Lung (tissue), 12 donors: Measurements from ENCODE around the gene BCAS3. TPM values are rescaled to one million over a fixed set of nuclear protein-coding genes. Genes with fewer than 3 reads are reported as not detected.

Source experiments
- ATAC-seq: fragments of 200-7000 bp; cut with Tn5 transposase; one replicate; pipeline ENCODE4 v1.9.1; 2020; ENCODE audit warnings: moderate number of reproducible peaks; ENCODE audit not compliant: insufficient read depth, low FRiP score
- DNase-seq, 3 donors: peaks; one replicate each; pipeline ENCODE4 v3.0.0-alpha.2; 2013 to 2017
- H3K27ac ChIP-seq, 2 donors: one replicate each; pipeline ENCODE4 v1.5.1; 2013; ENCODE audit warnings: mild to moderate bottlenecking in 2 of 2, moderate library complexity in 2 of 2, control low read depth in 1 of 2, inconsistent platforms in 1 of 2, low read depth in 1 of 2, low read length in 1 of 2
- H3K27me3 ChIP-seq, 3 donors: one replicate each; pipeline ENCODE4 v1.5.1; 2013; ENCODE audit warnings: low read length in 2 of 3; ENCODE audit not compliant: control insufficient read depth in 3 of 3, insufficient read depth in 3 of 3
- H3K36me3 ChIP-seq, 4 donors: one replicate each; pipeline ENCODE4 v1.5.1; 2013; ENCODE audit warnings: low read length in 4 of 4, mild to moderate bottlenecking in 1 of 4, moderate library complexity in 1 of 4; ENCODE audit not compliant: control insufficient read depth in 4 of 4, insufficient read depth in 4 of 4
- H3K4me1 ChIP-seq, 5 donors: one replicate each; pipeline ENCODE4 v1.5.1; 2013; ENCODE audit warnings: low read length in 5 of 5, mild to moderate bottlenecking in 2 of 5, moderate library complexity in 1 of 5; ENCODE audit not compliant: control insufficient read depth in 5 of 5, insufficient read depth in 5 of 5
- H3K4me3 ChIP-seq: one replicate; pipeline ENCODE4 v1.5.1; 2013; ENCODE audit warnings: mild to moderate bottlenecking, control low read depth, moderate library complexity
- H3K9ac ChIP-seq, 2 donors: one replicate each; pipeline ENCODE4 v1.5.1; 2013; ENCODE audit warnings: low read length in 2 of 2, control low read depth in 1 of 2; ENCODE audit not compliant: insufficient read depth in 1 of 2
- H3K9me3 ChIP-seq, 4 donors: one replicate each; pipeline ENCODE4 v1.5.1; 2013; ENCODE audit warnings: low read length in 3 of 4, mild to moderate bottlenecking in 1 of 4, moderate library complexity in 1 of 4; ENCODE audit not compliant: control insufficient read depth in 4 of 4, insufficient read depth in 3 of 4
- WGBS, 2 donors: extraction: QIAGEN DNeasy Blood & Tissue Kit; methylation state at CpG; one replicate each; pipeline ENCODE4 v1.1.7; 2013; 5-methylcytosine and 5-hydroxymethylcytosine counted together
- polyA plus RNA-seq, 2 donors: library from polyadenylated mRNA; stranded (reverse); fragments of 200-250 nt; gene quantifications; one replicate each; pipeline ENCODE4 v1.2.1, GENCODE V29; 2013
- total RNA-seq, 2 donors: library from RNA; depleted of rRNA in 1 of 2; stranded (reverse); fragments of >200 nt in 1 of 2; gene quantifications; one replicate each; pipeline ENCODE4 v1.2.1, GENCODE V29; 2014 to 2021
- TF ChIP-seq, protein P1 (sequence below): IDR thresholded peaks from 2 replicates; pipeline ENCODE4 v1.5.1; 2012; ENCODE audit warnings: mild to moderate bottlenecking; ENCODE audit errors: control extremely low read depth, extremely low read depth
- donor health status: control.
- donor health status: control.
- donor health status: Bipolar disorder and iron deficiency.
- donor health status: healthy.
- donor health status: DM: yes; HTN: yes; CAD: no.

The BCAS3 gene
- total and polyA plus RNA-seq, 4 donors = 4.0 to 101 (median 20.3) TPM

DNA sequence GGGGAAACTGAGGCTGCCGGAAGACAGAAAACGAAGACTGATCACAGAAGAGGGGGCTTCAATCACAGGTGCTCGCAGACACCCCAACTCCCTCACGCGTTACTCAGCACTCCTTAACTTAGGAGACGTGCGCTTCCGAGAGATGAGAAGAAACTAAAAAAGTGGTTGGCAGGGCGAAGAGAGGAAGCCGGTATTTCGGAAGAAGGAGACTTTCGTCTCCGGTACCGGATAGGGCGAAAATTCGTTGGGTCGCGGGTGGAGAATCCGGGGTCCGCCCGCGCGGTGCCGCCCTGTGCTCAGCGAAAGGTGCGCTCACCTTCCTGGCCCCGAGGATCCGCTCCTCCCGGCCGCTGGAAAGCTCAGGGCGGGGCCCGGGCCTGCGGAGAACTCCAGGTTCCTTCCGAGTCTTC is 721.1 kb downstream of the BCAS3 start:
- 3% methylated on average over 27 to 34 of the region's 34 CpGs for WGBS, 2 donors
- no peak for ATAC-seq
- Histone ChIP-seq H3K4me1 (peaks cover 0 to 18% (median 8%) of the 10 kb centered on the region in 5 donors), H3K36me3 (peaks cover 0 to 47% (median 15%) of the 10 kb centered on the region in 4 donors), H3K9ac (peak overlapping the region; percentile 49 to 82), H3K27ac (peak overlapping the region; percentile 55 to 90), H3K9me3 (peaks cover 0 to 5% (median 0%) of the 10 kb centered on the region in 4 donors), H3K27me3 (peaks cover 0 to 33% (median under 1%) of the 10 kb centered on the region in 3 donors), H3K4me3 (peak overlapping the region; percentile 77)
- TF ChIP-seq, protein P1, sequence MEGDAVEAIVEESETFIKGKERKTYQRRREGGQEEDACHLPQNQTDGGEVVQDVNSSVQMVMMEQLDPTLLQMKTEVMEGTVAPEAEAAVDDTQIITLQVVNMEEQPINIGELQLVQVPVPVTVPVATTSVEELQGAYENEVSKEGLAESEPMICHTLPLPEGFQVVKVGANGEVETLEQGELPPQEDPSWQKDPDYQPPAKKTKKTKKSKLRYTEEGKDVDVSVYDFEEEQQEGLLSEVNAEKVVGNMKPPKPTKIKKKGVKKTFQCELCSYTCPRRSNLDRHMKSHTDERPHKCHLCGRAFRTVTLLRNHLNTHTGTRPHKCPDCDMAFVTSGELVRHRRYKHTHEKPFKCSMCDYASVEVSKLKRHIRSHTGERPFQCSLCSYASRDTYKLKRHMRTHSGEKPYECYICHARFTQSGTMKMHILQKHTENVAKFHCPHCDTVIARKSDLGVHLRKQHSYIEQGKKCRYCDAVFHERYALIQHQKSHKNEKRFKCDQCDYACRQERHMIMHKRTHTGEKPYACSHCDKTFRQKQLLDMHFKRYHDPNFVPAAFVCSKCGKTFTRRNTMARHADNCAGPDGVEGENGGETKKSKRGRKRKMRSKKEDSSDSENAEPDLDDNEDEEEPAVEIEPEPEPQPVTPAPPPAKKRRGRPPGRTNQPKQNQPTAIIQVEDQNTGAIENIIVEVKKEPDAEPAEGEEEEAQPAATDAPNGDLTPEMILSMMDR = no peak
- DNase-seq = peak in 1 of 3 donors; percentile 37

DNA sequence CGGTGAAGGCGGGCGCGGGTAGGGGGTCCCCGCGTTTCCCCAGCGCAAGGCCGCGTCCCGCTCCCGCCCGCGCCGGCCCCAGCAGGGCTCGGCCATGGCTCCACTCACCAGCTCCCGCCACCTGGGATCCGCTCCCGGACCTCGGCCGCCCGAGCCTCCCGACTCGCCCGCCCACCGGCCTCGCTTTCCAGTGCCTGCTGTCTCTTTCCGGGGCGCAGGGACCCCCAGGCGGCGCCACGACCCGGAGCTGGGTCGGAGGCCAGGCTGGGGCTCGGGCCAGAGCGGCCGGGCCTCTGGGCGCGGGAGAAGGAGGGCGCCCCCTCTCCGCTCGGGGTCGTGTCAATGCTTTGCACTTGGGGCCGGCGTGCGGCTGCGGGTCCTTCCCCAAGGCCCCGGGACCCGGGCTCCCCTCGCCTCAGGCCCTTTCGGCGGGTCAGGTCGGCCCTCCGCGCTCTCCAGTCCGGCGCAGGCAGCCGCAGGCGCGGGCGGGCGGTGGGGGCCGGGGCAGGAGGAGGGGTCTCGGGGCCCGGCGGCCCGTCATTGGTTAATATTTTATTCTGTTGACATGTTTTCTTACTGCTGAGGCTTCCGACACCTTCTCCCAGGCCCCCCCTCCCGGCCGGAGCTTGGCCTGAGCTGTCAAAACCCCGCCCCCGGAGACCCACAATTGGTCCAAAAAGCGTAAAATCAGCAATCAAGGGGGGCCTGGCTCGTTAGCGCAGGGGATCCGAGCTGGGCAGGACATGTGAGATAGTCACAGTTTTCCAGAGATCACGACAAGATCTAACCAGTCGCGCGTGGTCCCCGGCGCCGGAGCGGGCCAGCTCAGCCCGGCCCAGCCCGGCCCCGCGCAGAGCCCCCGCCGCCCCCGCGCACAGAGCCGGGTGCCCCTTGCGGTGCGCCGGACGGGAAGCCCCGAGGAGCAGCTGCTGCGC is 721.7 kb downstream of the BCAS3 start, which contains the start of gene TBX2:
Gene TBX2, plus strand, starts transcription at position 713 of the 935 bp plus-strand sequence. CDS start 334 bp downstream, outside the sequence.
- Histone ChIP-seq H3K27ac (peak within 1 kb of the TSS; percentile 55 to 90), H3K27me3 (peaks cover 0 to 39% (median 4%) of the 10 kb centered on the region in 3 donors), H3K9ac (peak within 1 kb of the TSS; percentile 90 to 91), H3K4me1 (peaks cover 0 to 18% (median 7%) of the 10 kb centered on the region in 5 donors), H3K9me3 (peaks cover 0 to 9% (median 0%) of the 10 kb centered on the region in 4 donors), H3K36me3 (peaks cover 0 to 54% (median 19%) of the 10 kb centered on the region in 4 donors), H3K4me3 (peak within 1 kb of the TSS; percentile 87)
- peak; percentile 20 for ATAC-seq
- DNase-seq = peak; percentile 99
- 2% methylated on average over 65 to 98 of the region's 98 CpGs for WGBS, 2 donors
- TF ChIP-seq, protein P1 = no peak

DNA sequence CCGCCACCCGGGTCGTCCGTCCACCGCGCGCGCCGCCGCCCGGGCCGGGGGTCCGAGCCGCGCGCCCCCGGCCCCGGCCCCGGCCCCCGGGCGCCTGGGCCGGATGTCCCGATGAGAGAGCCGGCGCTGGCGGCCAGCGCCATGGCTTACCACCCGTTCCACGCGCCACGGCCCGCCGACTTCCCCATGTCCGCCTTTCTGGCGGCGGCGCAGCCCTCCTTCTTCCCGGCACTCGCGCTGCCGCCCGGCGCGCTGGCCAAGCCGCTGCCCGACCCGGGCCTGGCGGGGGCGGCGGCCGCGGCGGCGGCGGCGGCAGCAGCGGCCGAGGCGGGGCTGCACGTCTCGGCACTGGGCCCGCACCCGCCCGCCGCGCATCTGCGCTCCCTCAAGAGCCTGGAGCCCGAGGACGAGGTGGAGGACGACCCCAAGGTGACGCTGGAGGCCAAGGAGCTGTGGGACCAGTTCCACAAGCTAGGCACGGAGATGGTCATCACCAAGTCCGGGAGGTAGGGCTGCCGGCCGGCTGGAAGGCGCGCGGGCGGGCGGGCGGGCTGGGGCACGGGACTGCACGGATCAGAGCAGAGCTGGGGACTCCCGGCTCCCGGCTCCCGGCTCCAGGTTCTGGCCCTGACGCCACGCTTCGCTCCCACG is 722.5 kb downstream of the BCAS3 start:
- peak in 2 of 3 donors; percentile 36 to 39 for DNase-seq
- TF ChIP-seq, protein P1 = no peak
- peaks cover 0 to 62% (median 22%) of the 10 kb centered on the region in 4 donors for H3K36me3 ChIP-seq
- peaks cover 0 to 41% (median 4%) of the 10 kb centered on the region in 3 donors for H3K27me3 ChIP-seq
- peak overlapping the region; percentile 90 to 91 for H3K9ac ChIP-seq
- H3K4me1 ChIP-seq = peaks cover 0 to 18% (median 0%) of the 10 kb centered on the region in 5 donors
- peaks cover 0 to 9% (median 0%) of the 10 kb centered on the region in 4 donors for H3K9me3 ChIP-seq
- WGBS, 2 donors = 1% methylated on average over 33 to 90 of the region's 90 CpGs
- H3K4me3 ChIP-seq = peak overlapping the region; percentile 87
- peak overlapping the region; percentile 27 to 84 for H3K27ac ChIP-seq
- ATAC-seq = no peak
